Keratinocyte (primary cell): ENCODE results near the gene HOXB4. TPM values are rescaled to one million over a fixed set of nuclear protein-coding genes. Genes with fewer than 3 reads are reported as not detected.

Source experiments
- DNase-seq: peaks from one replicate; pipeline ENCODE4 v3.0.0-alpha.2; 2011; ENCODE audit warnings: low read depth, missing footprints, low spot score
- FAIRE-seq: peaks from 2 replicates; lab custom pipeline; 2011; peaks lifted over from hg19 to GRCh38; lab: Jason Lieb, UNC
- H2AFZ ChIP-seq: 2 replicates; pipeline ENCODE4 v1.6.0; 2012; ENCODE audit warnings: low read length, control low read depth, inconsistent platforms; ENCODE audit not compliant: control insufficient read depth
- H3K27ac ChIP-seq: 2 replicates; pipeline ENCODE4 v1.5.1; 2011; ENCODE audit warnings: low read length; ENCODE audit not compliant: control insufficient read depth, insufficient read depth
- H3K27me3 ChIP-seq: 3 replicates; pipeline ENCODE4 v1.6.0; 2011; ENCODE audit warnings: low read length; ENCODE audit not compliant: control insufficient read depth, insufficient read depth; ENCODE audit errors: extremely low read depth
- H3K36me3 ChIP-seq, 2 experiments: 2 replicates in 1 of 2; 3 replicates in 1 of 2; pipeline ENCODE4 v1.5.1; 2011; ENCODE audit warnings: low read length in 2 of 2, mild to moderate bottlenecking in 1 of 2; ENCODE audit not compliant: control insufficient read depth in 2 of 2, insufficient read depth in 2 of 2; ENCODE audit errors: extremely low read depth in 1 of 2
- H3K4me1 ChIP-seq: 3 replicates; pipeline ENCODE4 v1.5.1; 2011; ENCODE audit warnings: low read length; ENCODE audit not compliant: control insufficient read depth, insufficient read depth; ENCODE audit errors: extremely low read depth
- H3K4me2 ChIP-seq: 3 replicates; pipeline ENCODE4 v1.6.0; 2011; ENCODE audit warnings: low read depth, low read length; ENCODE audit not compliant: control insufficient read depth, insufficient read depth; ENCODE audit errors: extremely low read depth
- H3K4me3 ChIP-seq, 3 experiments: fragments of 200-600 bp in 1 of 3; sonication (generic) in 1 of 3; 2 replicates in 2 of 3; 3 replicates in 1 of 3; pipeline ENCODE4 v1.5.1; 2011 to 2016; ENCODE audit warnings: low read length in 3 of 3, mild to moderate bottlenecking in 3 of 3, control low read depth in 2 of 3, inconsistent platforms in 1 of 3, low read depth in 1 of 3, mixed read lengths in 1 of 3, mixed run types in 1 of 3, moderate library complexity in 1 of 3; ENCODE audit not compliant: control insufficient read depth in 2 of 3, insufficient read depth in 2 of 3; ENCODE audit errors: extremely low read depth in 1 of 3
- H3K79me2 ChIP-seq: 2 replicates; pipeline ENCODE4 v1.6.0; 2012; ENCODE audit warnings: low read length; ENCODE audit not compliant: control insufficient read depth, insufficient read depth
- H3K9ac ChIP-seq: 3 replicates; pipeline ENCODE4 v1.6.0; 2011; ENCODE audit warnings: low read length; ENCODE audit not compliant: control insufficient read depth, insufficient read depth; ENCODE audit errors: extremely low read depth
- H3K9me1 ChIP-seq: 3 replicates; pipeline ENCODE4 v1.6.0; 2011; ENCODE audit warnings: low read length; ENCODE audit not compliant: control insufficient read depth, insufficient read depth; ENCODE audit errors: extremely low read depth
- H3K9me3 ChIP-seq: 2 replicates; pipeline ENCODE4 v1.5.1; 2012; ENCODE audit warnings: low read depth, low read length; ENCODE audit not compliant: control insufficient read depth
- H4K20me1 ChIP-seq: 3 replicates; pipeline ENCODE4 v1.6.0; 2011; ENCODE audit warnings: low read length; ENCODE audit not compliant: control insufficient read depth, insufficient read depth; ENCODE audit errors: extremely low read depth
- CTCF ChIP-seq, 3 experiments: IDR thresholded peaks in 1 of 3; conservative IDR thresholded peaks in 1 of 3; optimal IDR thresholded peaks in 1 of 3; 2 replicates in 2 of 3; 3 replicates in 1 of 3; pipeline versions ENCODE3 to v1.5.1; 2011; ENCODE audit warnings: low read length in 3 of 3, mild to moderate bottlenecking in 3 of 3, moderate library complexity in 2 of 3, control low read depth in 1 of 3, inconsistent platforms in 1 of 3; ENCODE audit not compliant: insufficient read depth in 2 of 3; ENCODE audit errors: extremely low read depth in 1 of 3
- EZH2 ChIP-seq: IDR thresholded peaks from one replicate; pipeline ENCODE4 v1.6.1; 2012; ENCODE audit warnings: inconsistent platforms, mild to moderate bottlenecking, low read length, moderate library complexity
- dilution Hi-C: fragments of 300-500 bp; cut with MboI; formaldehyde crosslinking; loops from one replicate; pipeline ENCODE4 v1.7.0; 2020; ENCODE audit warnings: low sequenced_read_pairs; ENCODE audit not compliant: extremely low pct_ligation_motif_present
- polyA plus RNA-seq, 5 experiments: library from polyadenylated mRNA; depleted of rRNA in 3 of 5; stranded (reverse) in 3 of 5; stranded (forward) in 1 of 5; unstranded in 1 of 5; fragments of >200 nt; gene quantifications; 1 replicate in 1 of 5; 2 replicates in 3 of 5; 3 replicates in 1 of 5; pipeline versions ENCODE4 v1.2.1 to v1.2.3, GENCODE V29; 2011 to 2012; ENCODE audit warnings: missing spikeins in 2 of 5, low read depth in 1 of 5, low replicate concordance in 1 of 5

HOXB4 gene
- polyA plus RNA-seq, 1 donor (not counting 4 experiments of a cell fraction or from before 2014, with no cell fraction given) = 0.59 TPM

- H3K36me3 ChIP-seq = no peaks in the 10 kb centered on the region
- H3K9me1 ChIP-seq = peaks cover 2% of the 10 kb centered on the region
- H3K27ac ChIP-seq = no peak overlapping the region
- peak overlapping the region in 2 of 3 experiments; percentile 20 to 36 for H3K4me3 ChIP-seq
- peak overlapping the region; percentile 71 for H3K4me2 ChIP-seq
- no peaks in the 10 kb centered on the region for H3K9me3 ChIP-seq
- H4K20me1 ChIP-seq = no peaks in the 10 kb centered on the region
- no peaks in the 10 kb centered on the region for H3K79me2 ChIP-seq
- DNase-seq (no peak), FAIRE-seq (no peak)
- dilution Hi-C loops = no loop called here
- H3K27me3 ChIP-seq = peaks cover 90% of the 10 kb centered on the region
- TF ChIP-seq EZH2 (no peak), CTCF (optimal IDR thresholded peaks at IDR 0.05 in 1 of 3, IDR thresholded peaks at IDR 0.05 in 1 of 3, conservative IDR thresholded peaks at IDR 0.05 in 1 of 3; ENCODE audit: extremely low read depth in 1 of 3, insufficient read depth in 2 of 3, low read length in 3 of 3) (no peak)
- no peak overlapping the region for H3K9ac ChIP-seq
- H3K4me1 ChIP-seq = peaks cover 8% of the 10 kb centered on the region
- no peak overlapping the region for H2AFZ ChIP-seq
Measured at GRCh38 chr17:48612456-48612853, 34.3 kb upstream of the HOXB4 start.

GRCh38 chr17:48611681-48612455 is 33.7 kb upstream of the HOXB4 start:
- peak overlapping the region; percentile 9 for H3K4me2 ChIP-seq
- peaks cover 90% of the 10 kb centered on the region for H3K27me3 ChIP-seq
- H2AFZ ChIP-seq = no peak overlapping the region
- no peaks in the 10 kb centered on the region for H3K79me2 ChIP-seq
- DNase-seq = no peak
- dilution Hi-C loops = no loop called here
- H3K9me1 ChIP-seq = peaks cover 2% of the 10 kb centered on the region
- no peak overlapping the region for H3K9ac ChIP-seq
- H3K27ac ChIP-seq = no peak overlapping the region
- no peak for FAIRE-seq
- peak overlapping the region in 1 of 3 experiments; percentile 51 for H3K4me3 ChIP-seq
- H3K9me3 ChIP-seq = no peaks in the 10 kb centered on the region
- no peaks in the 10 kb centered on the region for H3K36me3 ChIP-seq
- TF ChIP-seq CTCF (optimal IDR thresholded peaks at IDR 0.05 in 1 of 3, IDR thresholded peaks at IDR 0.05 in 1 of 3, conservative IDR thresholded peaks at IDR 0.05 in 1 of 3; ENCODE audit: extremely low read depth in 1 of 3, insufficient read depth in 2 of 3, low read length in 3 of 3) = no peak
- TF ChIP-seq EZH2 = peak; percentile 53
- H4K20me1 ChIP-seq = no peaks in the 10 kb centered on the region
- peaks cover 8% of the 10 kb centered on the region for H3K4me1 ChIP-seq
